PC-3 (cell line): Measurements from ENCODE around the gene TRAF1.

Source experiments
- CTCF ChIP-seq: fragments of 300-600 bp; sonication (generic); conservative IDR thresholded peaks from 2 replicates; pipeline ENCODE4 v1.5.1; 2017; ENCODE audit warnings: antibody characterized with exemption, low read depth, mild to moderate bottlenecking, low read length
- EZH2 ChIP-seq: fragments of 300-600 bp; sonication (generic); IDR thresholded peaks from one replicate; pipeline ENCODE4 v1.6.1; 2017; ENCODE audit warnings: antibody characterized with exemption, mild to moderate bottlenecking, low read length; ENCODE audit not compliant: unreplicated experiment
- EZH2phosphoT487 ChIP-seq: fragments of 300-600 bp; sonication (generic); IDR thresholded peaks from 2 replicates; pipeline ENCODE4 v1.6.1; 2018; ENCODE audit warnings: mild to moderate bottlenecking, antibody characterized with exemption, low read length, borderline replicate concordance

GRCh38 chr9:120857902-120858301 lies 68.7 kb downstream of the TRAF1 start:
- TF ChIP-seq CTCF = no peak
- TF ChIP-seq EZH2 = no peak
- TF ChIP-seq EZH2phosphoT487 = no peak
